Measurements from ENCODE around the gene KIF1A.

- TF ChIP-seq POLR2A (IDR thresholded peaks at IDR 0.05; ENCODE audit: low read depth) (no peak), CTCF (IDR thresholded peaks at IDR 0.05) (no peak), EP300 (IDR thresholded peaks at IDR 0.05) (no peak)
Measured at GRCh38 chr2:240847817-240848216, 27.8 kb upstream of the KIF1A start.
